OCI-LY1 (cell line): ENCODE results near the gene MPO.

Experiments used
- CTCF ChIP-seq: fragments of 200-600 bp; sonication (generic), shearing (Covaris generic); IDR thresholded peaks from 2 replicates; pipeline ENCODE4 v1.5.1; 2017; ENCODE audit warnings: mild to moderate bottlenecking, antibody characterized with exemption, low read length, moderate library complexity, mixed read lengths
- EZH2 ChIP-seq: fragments of 200-600 bp; sonication (generic), shearing (Covaris generic); IDR thresholded peaks from 2 replicates; pipeline ENCODE4 v1.8.0; 2017; ENCODE audit warnings: borderline replicate concordance, mixed run types, mild to moderate bottlenecking, antibody characterized with exemption, low read length, moderate library complexity, mixed read lengths

DNA sequence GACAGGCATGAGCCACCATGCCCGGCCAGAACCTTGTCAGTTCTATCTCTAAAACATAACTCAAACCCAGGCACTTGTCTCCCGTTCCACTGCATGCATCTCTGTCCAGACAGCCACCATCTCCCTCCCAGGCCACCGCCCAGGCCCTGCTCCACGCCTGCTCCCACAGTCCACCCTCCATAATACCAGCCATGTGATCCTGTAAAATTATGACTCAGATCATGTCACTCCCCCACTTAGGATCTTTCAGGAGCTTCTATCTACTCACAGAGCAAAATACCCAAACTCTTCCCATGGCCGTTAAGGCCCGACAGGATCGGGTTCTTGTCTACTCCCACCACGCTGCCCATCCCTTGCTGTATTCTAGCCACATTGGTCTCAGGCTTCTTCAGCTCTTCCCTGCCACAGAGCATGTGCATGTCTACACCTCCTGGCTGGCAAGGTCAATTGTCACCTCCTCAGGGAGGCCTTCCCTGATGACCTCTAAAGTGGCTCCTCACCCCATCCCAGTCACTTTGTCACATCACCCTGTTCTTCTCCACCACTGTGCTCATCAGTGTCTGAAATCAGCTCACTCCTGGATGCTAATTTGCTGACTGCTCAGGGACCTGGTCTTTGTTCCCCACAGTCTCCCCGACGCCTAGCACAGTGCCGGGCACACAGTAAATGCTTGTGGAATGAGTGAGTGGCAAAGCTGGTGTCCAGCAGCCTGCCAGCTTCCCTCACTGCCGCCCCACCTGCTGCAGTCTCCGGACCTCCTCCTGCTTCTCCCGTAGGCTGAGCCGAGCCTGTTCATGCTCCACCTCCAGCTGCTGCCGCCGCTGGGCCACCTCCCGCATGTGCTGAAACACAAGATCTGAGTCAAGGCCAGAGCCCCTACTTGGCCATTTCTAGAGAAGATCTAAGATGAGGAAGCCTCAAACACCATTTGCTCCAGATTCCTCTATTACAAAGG, 41.1 kb upstream of the MPO start:
- TF ChIP-seq CTCF, result no peak
- TF ChIP-seq EZH2, result no peak
